ENCODE data around the gene LY6G5C.

The LY6G5C gene

GRCh38 chr6:31689249-31690110, 8.6 kb upstream of the LY6G5C start:
- no peak for DNase-seq

DNA sequence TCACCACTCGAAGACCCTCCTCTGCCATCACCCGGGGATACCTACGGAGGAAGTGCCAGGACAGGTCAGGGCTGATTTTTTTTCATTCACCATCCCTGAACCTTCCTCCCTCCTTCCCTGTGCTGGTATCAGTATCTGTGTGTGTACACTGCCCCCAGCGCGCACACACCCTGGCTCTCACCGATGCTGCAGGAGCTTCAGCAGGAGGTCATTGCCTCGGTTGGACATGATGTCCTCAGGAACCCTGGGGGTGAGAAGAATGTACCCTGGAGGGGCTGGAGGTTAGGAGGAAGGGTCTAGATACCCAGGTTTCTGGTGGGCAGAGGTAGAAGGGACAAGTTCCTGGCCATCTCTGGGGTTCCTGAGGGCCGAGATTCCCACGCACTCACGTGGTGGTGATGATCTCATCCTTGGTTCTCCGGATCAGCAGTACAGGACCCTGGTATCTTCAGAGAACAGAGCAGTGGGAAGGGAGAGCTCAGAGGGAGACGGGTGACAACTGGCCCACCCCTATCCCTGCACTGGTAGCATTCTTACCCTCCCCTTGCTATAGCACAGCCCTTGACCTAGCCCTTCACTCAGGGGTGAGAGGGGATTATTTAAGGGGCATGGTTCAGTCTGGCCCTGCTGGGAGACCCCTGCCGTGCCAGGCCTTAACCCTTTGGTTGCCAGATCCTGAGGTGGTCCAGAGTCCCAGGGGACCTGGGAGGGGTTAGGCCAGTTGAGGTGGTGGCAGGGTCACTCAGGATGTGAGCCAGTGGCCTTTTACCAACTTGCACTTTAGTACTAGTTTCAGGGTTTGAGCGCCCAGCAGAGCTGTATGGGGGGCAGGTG, 7.2 kb upstream of the LY6G5C start:
- DNase-seq, result no peak

- DNase-seq, result no peak
Observed at GRCh38 chr6:31687321-31687720, 6.5 kb upstream of the LY6G5C start.

DNA sequence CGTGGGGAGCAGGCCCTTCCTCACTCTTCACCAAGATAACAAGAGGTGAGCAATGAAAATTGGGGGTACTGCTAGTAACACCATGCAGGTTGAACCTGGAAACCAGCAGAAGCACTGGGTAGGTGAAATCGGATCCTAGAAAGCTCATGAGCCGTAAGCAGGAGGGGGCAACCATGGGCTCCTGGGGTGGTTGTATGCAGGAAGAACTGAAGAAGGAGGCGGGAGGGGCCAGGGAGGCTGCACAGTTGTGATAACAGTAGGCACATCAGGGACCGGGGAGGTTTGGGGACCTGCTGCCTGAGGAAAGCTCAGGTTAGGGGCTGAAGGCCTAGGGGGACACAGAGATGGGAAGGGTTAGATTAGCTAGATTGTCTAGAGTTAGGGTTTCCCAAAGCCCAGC, 5.6 kb upstream of the LY6G5C start:
- no peak for DNase-seq

DNA sequence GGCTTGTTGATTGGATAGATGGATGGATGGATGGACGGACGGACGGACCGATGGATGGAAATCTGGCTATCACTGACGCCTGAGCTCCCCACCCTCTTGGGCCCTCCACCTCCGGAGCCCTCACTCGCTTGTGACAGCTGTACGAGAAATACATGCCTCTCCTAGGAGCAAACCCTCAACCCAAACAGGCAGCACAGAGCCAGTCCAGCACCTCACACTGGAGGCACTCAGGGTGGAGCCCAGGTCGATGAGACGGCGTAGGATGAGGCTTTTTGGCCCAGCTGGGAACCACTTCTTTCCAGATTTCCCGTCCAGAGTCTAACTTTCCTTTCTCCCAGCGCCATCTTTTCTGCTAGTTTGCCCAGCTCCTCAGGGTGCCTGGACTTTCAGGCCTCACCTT, 2.7 kb upstream of the LY6G5C start:
- no peak for DNase-seq

DNA sequence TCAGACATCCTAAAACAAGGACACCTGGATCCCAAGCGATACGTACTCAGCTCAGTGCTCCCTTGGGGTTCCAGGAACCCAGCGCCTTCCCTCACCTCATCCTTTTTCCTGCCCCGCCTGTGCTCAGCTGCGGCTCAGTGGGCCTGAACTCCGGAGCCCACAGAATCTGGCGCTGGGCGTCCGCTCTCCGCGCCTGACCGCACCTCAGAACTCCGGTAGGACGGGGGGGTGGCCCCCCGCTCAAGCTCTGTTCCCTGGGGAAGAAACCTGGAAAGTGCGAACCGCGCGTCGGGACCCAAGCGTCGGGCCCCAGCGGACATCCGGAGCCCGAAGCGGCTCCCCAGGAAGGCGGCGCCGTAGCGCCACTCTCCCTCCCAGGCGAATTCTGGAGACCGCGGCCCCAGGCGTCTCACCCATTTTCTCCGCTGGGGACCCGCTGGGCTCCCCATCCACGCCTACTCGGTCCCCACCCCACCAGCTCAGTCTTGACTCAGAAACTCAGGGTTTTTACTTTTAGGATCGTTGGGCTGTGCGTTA, 336 bp upstream of the LY6G5C start:
- DNase-seq, result peak; percentile 30

DNA sequence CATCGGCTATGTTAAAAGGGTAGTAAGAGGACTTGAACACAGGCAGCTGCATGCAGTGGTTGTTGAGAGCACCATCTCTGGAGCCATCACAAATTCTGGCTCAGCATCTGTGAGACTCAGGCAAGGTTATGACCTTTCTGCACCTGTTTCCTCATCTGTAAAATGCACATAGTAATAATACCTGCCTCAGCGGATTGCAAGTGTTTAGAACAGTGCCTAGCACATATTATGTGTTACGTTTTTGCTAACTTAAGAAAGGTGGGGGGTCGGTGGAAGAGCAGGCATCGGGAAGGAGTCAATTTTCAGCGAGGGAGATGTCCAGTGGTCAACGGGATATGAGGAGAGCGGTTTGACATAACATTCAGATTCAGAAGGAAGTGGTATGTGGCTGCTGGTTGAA, 2.9 kb downstream of the LY6G5C start:
- no peak for DNase-seq

DNA sequence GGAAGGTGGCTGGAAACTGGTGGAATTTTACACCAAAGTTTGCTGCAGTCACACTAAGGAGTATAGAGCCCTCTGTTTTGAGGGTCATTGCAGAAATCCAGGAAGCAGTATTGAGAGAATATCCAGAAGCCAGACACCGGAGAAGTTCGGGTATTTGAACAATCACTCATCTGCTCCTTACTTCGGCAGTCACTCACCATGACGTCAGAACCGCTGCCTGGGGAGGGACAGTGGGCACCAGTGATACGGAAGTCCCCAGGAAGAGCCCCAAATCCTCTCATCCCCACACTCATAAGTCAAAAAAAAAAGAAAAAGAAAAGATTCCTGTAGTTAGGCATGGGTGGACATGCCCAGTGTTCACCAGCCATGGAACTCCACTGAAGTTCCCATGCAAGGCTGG, 4.0 kb downstream of the LY6G5C start:
- DNase-seq, result no peak

DNA sequence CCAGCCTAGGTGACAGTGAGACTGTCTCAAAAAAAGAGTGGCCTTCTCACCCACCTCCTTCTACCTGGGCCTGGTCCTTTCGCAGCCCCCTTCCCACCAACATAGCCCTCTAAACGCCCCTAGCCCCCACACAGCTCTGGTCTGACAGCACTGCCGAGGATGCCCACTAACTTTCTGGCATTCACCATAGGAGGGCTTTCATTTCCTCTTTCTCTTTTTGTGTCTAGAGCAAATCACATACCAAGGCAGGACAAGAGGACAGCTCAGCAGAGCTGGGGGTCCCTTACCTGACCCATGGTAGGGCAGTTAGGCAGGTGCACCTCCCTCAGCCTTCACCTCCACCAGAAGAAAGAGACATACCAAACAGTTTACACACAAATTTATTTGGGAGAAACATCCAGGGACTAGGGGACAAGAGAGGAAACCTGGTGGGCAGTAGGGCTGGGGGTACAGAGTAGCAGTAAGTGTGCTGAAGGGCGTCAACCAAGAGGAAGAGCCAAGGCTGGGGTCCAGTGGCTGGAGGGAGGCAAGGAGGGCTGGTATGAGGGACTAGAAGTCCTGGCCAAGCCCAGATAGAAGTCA, 4.5 kb downstream of the LY6G5C start:
- no peak for DNase-seq

DNA sequence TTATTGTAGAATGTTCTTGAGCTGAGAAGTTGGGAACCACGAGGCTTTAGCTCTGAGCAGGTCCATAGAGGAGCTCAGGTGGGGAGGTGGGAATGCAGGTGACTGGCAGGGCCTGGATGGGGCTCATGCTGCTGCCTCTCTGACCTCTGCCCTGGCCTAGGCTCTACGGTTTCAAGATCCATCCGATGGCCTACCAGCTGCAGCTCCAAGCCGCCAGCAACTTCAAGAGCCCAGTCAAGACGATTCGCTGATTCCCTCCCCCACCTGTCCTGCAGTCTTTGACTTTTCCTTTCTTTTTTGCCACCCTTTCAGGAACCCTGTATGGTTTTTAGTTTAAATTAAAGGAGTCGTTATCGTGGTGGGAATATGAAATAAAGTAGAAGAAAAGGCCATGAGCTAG, 11.2 kb downstream of the LY6G5C start, which contains the start of gene LY6G5B:
TSS of gene LY6G5B (plus strand) at position 301 of the 400 bp plus-strand sequence. CDS start 975 bp downstream, outside the sequence.
- DNase-seq, result no peak

- DNase-seq, result no peak
Observed at GRCh38 chr6:31666337-31666965, 14.4 kb downstream of the LY6G5C start.

GRCh38 chr6:31665501-31666336, 15.1 kb downstream of the LY6G5C start, which contains the start of gene CSNK2B:
Gene CSNK2B, plus strand, starts transcription at chr6:31666080. Its CDS starts 752 bp downstream, at chr6:31666832.
- peak; percentile 98 for DNase-seq

DNA sequence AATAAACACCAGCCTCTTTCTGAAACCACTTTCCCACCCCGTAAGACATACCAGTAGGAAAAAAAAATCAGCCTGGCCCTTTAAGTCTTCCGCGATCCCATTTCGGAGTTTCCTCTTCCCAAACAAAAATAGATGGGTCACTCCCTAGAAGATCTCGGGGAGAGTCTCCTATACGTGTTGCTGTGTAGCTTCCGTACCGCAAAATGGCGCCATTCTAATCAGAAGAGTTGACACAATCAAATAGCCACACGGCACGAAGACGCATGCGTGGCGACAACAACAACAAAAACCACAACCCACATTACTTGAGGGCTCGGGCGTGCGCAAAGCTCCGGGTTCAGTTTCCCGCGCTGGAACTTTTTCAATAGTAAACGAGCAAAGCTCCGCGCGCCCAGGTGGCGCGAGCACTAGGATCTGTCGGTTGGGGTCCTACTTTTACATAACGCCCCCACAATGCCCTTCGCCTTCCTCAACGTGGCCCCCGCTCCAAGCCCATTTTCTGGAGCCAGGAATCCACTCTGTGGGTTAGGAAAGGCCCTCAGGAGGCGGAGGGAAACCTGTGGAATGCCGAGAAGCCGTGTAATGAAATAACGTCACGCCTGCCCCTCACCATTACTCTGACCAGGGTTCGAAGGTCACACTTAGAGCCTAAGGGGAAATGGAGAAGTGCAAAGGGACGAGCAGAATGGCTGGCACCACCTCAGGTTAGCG, 15.9 kb downstream of the LY6G5C start, which contains the start of gene GPANK1:
TSS of gene GPANK1 (minus strand) at position 208 of the 711 bp plus-strand sequence. CDS start 519 bp downstream, outside the sequence.
- peak; percentile 93 for DNase-seq

DNA sequence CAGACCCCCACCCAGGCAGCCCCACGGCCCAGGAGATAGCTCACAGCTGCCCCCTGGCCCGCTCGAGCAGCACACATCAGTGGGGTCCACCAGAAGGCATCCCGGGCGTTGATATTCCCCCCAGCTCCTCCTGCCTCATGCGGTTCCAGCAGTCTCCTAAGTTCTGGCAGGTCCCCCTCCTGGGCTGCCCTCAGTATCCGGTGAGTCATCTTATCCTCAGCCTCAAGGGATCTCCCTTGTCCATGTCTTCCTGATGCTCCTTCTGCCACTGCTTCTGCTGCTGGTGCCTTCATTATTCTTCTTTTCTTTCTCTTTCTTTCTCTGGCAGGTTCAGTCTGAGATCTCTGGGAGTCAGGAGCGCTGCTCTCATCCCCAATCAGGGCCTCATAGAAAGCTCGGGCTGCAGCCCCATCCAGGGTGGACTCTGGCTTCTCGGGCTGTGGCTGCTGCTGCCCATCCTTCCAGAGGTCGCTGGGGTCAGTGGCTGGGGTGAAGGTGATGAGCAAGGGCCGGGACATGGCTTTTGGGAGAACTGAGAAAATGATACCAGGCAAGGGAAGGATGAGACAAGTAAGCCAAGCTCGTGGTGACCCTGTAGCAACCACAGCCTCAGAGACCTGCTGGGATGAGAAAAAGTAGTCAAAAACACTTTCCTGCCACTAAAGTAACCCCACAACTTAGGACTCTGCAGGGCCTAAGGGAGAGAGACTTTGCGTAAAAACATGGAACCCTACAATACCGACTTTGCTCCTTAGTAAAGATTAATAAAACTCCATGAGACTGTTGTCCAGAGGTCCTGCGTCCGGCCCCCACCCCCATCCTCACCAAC, 16.7 kb downstream of the LY6G5C start:
- DNase-seq, result no peak

DNA sequence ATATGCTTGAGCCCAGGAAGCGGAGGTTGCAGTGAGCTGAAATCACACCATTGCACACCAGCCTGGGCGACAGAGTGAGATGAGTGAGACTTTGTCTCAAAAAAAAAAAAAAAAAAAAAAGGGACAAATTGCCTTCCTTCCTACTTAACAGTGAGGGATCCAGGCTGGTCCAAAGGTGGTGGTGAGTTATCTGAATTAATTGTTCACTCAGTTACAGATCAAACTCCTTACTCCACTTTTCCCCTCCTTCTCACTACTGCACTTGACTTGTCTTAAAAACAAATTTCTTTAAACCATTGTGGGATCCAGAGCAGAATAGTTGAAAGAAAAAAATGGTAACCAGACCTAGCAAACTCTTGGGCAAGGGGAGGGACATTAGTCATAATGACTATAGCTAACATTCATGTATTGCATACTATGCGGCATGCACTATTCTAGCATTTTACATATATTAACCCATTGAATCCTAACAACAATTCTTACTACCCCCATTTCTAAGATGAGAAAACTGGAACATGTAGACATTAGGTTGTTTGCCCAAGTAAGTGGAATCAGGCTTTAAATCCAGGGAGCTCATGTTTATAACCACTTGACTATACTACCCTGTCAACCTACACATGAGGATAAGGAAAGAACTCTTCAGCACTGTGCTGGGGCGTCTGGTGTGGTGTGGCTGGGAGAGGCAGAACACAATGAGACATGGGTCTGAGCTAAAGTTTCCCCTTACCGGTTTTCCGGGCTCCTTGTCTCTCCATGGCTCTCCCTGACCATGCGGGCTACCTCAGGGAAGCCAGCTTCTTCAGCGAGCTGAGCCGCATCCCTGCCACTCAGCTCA, 17.5 kb downstream of the LY6G5C start:
- no peak for DNase-seq

DNA sequence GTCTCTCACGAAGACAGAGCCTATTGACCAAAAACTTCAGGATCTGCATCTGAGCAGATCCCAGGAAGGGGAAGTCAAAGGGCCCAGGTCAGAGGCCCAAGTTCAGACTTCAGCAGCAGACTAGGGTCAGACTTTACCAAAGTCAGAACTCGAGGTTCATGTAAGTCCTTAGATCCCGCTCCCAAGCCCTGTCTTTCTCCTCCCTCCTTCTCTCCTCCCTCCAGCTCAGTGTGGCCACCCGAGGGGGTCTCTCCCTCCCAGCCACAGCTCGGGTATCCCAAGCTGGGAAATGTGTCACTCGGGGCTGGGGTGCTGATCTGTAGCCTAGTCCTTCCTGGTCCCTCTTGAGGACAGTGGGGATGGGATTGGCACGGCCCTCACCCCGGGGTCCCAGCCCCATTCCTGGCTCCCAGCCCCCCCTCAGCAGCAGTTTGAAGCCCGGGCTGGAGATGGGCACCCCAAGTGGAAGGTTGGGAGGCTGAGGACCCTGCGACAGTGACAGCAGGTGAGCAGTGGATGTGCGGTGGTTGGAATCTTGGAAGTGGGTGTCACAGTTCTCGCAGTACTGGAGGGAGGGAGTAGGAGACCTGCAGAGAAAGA, 18.6 kb downstream of the LY6G5C start:
- DNase-seq, result no peak

GRCh38 chr6:31661262-31662123, 19.4 kb downstream of the LY6G5C start:
- DNase-seq, result no peak

Data from CD4-positive, alpha-beta T cell treated with Interleukin-15 for 1 hour (primary cell).